Measurements from ENCODE around the gene RUNDC3A.

RUNDC3A gene

DNA sequence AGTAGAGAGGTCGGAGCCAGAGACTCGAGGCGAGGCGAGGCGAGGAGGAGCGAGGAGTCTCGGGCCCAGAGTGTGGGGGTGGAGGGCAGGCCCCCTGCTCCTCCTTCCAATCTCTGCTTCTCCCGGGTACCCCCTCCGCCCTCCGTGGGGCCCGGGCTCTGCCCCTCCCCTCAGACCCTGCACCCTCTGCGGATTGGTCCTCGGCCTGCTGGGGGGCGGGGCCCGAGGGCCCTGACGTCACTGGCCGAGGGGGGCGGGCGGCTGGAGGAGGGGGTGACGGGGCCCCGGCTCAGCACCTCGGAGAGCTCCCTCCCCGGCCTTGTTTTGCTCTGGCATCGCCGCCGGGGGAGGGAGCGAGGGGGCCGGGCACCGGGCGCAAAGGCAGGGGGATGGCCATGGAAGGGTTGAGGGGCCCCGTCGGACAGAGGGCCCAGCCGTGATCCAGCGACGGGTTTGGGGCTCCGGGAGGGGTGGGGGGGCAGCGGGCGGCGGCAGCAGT lies at the start of gene RUNDC3A:
RUNDC3A (plus strand) TSS at position 282 of the 499 bp plus-strand sequence. CDS start 232 bp downstream, outside the sequence.
- peak; percentile 69 for DNase-seq (ENCODE audit: low spot score)

GRCh38 chr17:44258811-44259351 lies 49.5 kb upstream of the RUNDC3A start:
- no peak for DNase-seq (ENCODE audit: low spot score)

DNA sequence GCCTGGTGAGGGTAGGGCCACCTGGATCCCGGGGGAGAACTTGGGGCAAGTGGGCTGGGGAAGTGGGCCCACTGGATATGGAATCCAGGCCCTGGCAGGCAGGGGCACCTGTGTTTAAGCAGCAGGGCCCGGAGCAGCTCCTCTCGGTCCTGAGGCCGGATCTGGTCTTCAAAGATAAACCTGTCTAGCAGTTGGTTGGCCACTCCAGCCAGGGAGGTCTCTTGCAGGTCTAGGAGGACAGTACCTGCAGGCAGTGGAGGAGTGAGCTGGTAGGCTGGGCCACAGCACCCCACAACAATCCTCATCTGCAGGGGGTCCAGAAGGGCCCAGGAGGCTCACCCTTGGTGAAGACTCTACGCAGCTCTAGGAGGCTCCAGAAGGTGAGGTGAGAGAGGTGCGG lies 48.1 kb upstream of the RUNDC3A start:
- DNase-seq (ENCODE audit: low spot score) = no peak

- DNase-seq (ENCODE audit: low spot score) = no peak
These were observed 45.7 kb upstream of the RUNDC3A start for GRCh38 chr17:44262654-44263225.

- DNase-seq (ENCODE audit: low spot score) = no peak
These were observed 45.0 kb upstream of the RUNDC3A start for GRCh38 chr17:44263345-44263902.

DNA sequence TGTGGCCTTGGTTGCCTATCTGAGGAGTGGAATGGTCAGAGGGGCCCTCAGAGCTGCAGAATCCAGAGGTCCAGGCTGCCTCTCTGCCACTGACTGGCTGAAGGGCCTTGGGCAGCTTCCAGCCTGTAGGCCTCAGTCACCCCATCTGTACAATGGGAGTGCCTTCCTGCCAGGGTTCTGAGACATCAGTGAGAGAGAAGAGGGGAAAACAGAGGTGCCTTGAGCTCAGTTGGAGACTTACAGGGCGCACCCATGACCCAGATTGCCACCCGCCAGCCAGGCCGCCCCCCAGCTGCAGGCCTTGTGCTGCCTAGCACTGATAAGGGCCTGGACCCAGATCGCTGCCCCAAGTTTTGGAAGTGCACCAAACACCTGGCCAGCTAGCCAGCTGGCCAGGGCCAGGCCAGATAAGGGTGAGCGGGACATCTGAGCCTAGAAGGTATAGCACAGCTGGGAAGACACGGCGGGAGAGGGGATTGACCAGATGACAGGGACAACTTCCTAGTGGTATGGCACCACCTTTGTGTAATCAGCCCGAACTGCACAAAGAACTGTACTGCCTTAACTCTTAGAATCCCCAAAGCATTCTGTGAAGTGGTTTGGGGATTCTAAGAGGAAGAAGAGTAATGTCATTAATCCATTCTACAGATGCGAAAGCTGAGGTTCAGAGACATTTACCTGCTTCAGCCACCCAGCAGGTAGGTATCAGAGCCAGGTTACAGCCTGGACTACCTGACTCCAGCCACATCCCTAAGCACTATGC lies 41.8 kb upstream of the RUNDC3A start:
- DNase-seq (ENCODE audit: low spot score) = no peak

- DNase-seq (ENCODE audit: low spot score) = no peak
These were observed 41.3 kb upstream of the RUNDC3A start for GRCh38 chr17:44267165-44267455.

DNA sequence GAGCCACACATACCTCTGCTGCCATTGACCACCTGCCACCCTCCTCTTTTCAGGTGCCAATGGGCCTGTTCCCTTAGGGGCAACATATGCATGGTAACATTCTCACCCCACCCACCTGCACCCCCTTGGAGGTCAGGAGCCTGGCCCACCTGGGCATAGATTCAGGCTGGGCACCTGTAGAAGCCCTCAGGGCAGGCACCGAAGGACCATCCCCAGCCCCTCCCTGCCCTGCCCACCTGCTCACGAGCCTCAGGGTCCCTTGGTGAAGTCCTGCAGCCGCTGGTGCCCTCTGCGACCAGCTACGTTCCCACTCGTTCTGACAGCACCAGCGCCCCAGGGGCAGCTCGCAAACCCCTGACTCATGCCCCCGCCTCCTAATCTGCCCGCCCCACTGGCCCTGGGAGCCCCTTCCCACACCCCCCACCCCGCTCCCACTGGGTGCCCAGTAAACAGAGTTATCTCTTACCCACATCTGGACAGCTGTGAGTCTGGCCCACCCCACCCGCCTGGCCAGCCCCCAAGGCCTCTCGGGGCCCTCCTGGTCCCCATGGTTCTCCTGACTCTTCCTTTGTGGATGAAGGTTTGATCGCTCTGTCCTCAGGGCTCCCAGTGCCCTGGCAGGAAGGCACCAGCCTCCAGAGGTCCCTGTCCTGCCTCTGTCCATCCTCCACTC lies 40.4 kb upstream of the RUNDC3A start, which contains the start of gene SLC4A1:
SLC4A1 (minus strand) TSS at position 318 of the 673 bp plus-strand sequence. CDS start 5,269 bp downstream, outside the sequence.
- no peak for DNase-seq (ENCODE audit: low spot score)

GRCh38 chr17:44268709-44269534 lies 39.5 kb upstream of the RUNDC3A start:
- DNase-seq (ENCODE audit: low spot score) = no peak

GRCh38 chr17:44269535-44270240 lies 38.7 kb upstream of the RUNDC3A start:
- DNase-seq (ENCODE audit: low spot score) = no peak

- no peak for DNase-seq (ENCODE audit: low spot score)
These were observed 36.0 kb upstream of the RUNDC3A start for GRCh38 chr17:44272321-44272951.

GRCh38 chr17:44272954-44273353 lies 35.4 kb upstream of the RUNDC3A start:
- no peak for DNase-seq (ENCODE audit: low spot score)

- no peak for DNase-seq (ENCODE audit: low spot score)
These were observed 34.8 kb upstream of the RUNDC3A start for GRCh38 chr17:44273607-44274006.

DNA sequence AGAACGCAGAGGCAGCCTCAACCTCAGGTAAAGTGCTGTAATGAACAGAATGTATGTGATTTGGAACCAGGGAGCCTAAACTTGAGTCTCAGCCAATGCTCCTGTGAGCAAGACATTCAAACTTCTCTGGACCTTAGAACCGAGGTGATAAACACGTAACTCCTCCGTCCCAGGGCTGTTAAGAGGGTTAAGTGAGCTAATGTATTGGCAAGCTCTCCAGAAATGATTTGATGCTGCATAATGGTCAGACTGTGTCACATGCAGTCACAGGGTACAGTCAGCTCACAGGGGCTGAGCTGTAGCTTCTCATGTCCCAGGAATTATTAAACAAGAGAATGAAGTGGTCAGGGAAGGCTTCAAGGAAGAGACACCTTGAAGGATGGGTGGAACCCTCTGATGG lies 30.4 kb upstream of the RUNDC3A start:
- no peak for DNase-seq (ENCODE audit: low spot score)

GRCh38 chr17:44279346-44279665 lies 29.1 kb upstream of the RUNDC3A start:
- DNase-seq (ENCODE audit: low spot score) = no peak

- peak; percentile 23 for DNase-seq (ENCODE audit: low spot score)
These were observed 28.6 kb upstream of the RUNDC3A start for GRCh38 chr17:44279666-44280391.

GRCh38 chr17:44280392-44280937 lies 27.9 kb upstream of the RUNDC3A start:
- no peak for DNase-seq (ENCODE audit: low spot score)

- no peak for DNase-seq (ENCODE audit: low spot score)
These were observed 26.8 kb upstream of the RUNDC3A start for GRCh38 chr17:44281570-44281969.

DNA sequence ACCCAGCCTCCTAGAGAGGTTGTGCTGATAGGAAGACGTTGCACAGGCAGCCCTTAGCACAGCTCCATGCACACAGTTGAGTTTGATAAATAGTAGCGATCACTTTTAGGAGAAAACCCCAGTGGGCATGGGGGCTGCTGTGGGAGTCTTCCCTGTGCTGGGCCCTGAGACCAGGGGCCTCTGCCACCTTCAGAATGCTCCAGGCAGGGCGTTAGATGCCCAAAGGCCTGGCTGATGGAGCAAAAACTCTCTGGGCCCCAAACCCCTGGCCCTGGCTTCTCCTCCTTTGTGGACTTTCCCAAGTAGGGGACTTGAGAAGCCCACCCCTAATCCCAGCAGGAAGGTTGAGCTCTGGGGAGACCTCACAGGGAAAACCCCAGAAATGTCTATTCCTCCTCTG lies 26.1 kb upstream of the RUNDC3A start:
- DNase-seq (ENCODE audit: low spot score) = no peak

Measured in activated CD4-positive, alpha-beta T cell treated with anti-CD3 and anti-CD28 coated beads, Interleukin-2, Interleukin-4, amounts not matched to agents 100 ng/mL and 50 ng/mL, durations not matched to agents 16 hours and 8 hours (primary cell).